Measurements from ENCODE around the gene MAP3K12.

- TF ChIP-seq CTCF (IDR thresholded peaks at IDR 0.05): no peak
- peak; percentile 22 to 63 for TF ChIP-seq POLR2A (IDR thresholded peaks at IDR 0.05)
Measured at GRCh38 chr12:53461059-53461458, 38.2 kb downstream of the MAP3K12 start.

Data from heart left ventricle (tissue), 13 donors.